ENCODE results near the gene UBL4A. TPM values are rescaled to one million over a fixed set of nuclear protein-coding genes. Genes with fewer than 3 reads are reported as not detected.

Gene UBL4A
- total RNA-seq, 1 donor from 2014 or later = 29.2 TPM

- Mint-ChIP-seq H3K36me3 (no peaks in the 10 kb centered on the region), H3K4me1 (no peaks in the 10 kb centered on the region), H3K9me3 (peaks cover 5% of the 10 kb centered on the region), H3K4me3 (no peak overlapping the region), H3K27ac (no peak overlapping the region), H3K27me3 (ENCODE audit: low read depth) (no peaks in the 10 kb centered on the region)
- no peak for TF ChIP-seq CTCF (IDR thresholded peaks at IDR 0.05; ENCODE audit: unreplicated experiment)
- no peak for DNase-seq (ENCODE audit: low spot score in 2 of 2, unreplicated experiment in 2 of 2)
Measured at GRCh38 chrX:154495472-154495922, 9.1 kb upstream of the UBL4A start.

- H3K36me3 Mint-ChIP-seq = no peaks in the 10 kb centered on the region
- no peak for TF ChIP-seq CTCF (IDR thresholded peaks at IDR 0.05; ENCODE audit: unreplicated experiment)
- no peak overlapping the region for H3K4me3 Mint-ChIP-seq
- peaks cover 5% of the 10 kb centered on the region for H3K9me3 Mint-ChIP-seq
- peaks cover 1% of the 10 kb centered on the region for H3K4me1 Mint-ChIP-seq
- no peaks in the 10 kb centered on the region for H3K27me3 Mint-ChIP-seq (ENCODE audit: low read depth)
- H3K27ac Mint-ChIP-seq = no peak overlapping the region
- no peak for DNase-seq (ENCODE audit: low spot score in 2 of 2, unreplicated experiment in 2 of 2)
Measured at GRCh38 chrX:154494715-154495114, 8.3 kb upstream of the UBL4A start.

GRCh38 chrX:154490414-154491083 lies 4.1 kb upstream of the UBL4A start, which contains the start of gene SLC10A3:
SLC10A3 (minus strand) TSS chrX:154490629; CDS start chrX:154488940, 1,689 bp downstream.
- peak; percentile 82 to 86 for DNase-seq (ENCODE audit: low spot score in 2 of 2, unreplicated experiment in 2 of 2)
- peak within 1 kb of the TSS; percentile 84 for H3K4me3 Mint-ChIP-seq
- no peak for TF ChIP-seq CTCF (IDR thresholded peaks at IDR 0.05; ENCODE audit: unreplicated experiment)
- peaks cover 6% of the 10 kb centered on the region for H3K36me3 Mint-ChIP-seq
- no peaks in the 10 kb centered on the region for H3K9me3 Mint-ChIP-seq
- H3K27ac Mint-ChIP-seq = peak within 1 kb of the TSS; percentile 97
- peaks cover 12% of the 10 kb centered on the region for H3K4me1 Mint-ChIP-seq
- H3K27me3 Mint-ChIP-seq (ENCODE audit: low read depth) = no peaks in the 10 kb centered on the region

- no peak for DNase-seq (ENCODE audit: low spot score in 2 of 2, unreplicated experiment in 2 of 2)
- no peaks in the 10 kb centered on the region for H3K27me3 Mint-ChIP-seq (ENCODE audit: low read depth)
- no peaks in the 10 kb centered on the region for H3K9me3 Mint-ChIP-seq
- peaks cover 12% of the 10 kb centered on the region for H3K4me1 Mint-ChIP-seq
- H3K4me3 Mint-ChIP-seq = peak overlapping the region; percentile 80
- TF ChIP-seq CTCF (IDR thresholded peaks at IDR 0.05; ENCODE audit: unreplicated experiment) = no peak
- peaks cover 6% of the 10 kb centered on the region for H3K36me3 Mint-ChIP-seq
- peak overlapping the region; percentile 94 for H3K27ac Mint-ChIP-seq
Measured at GRCh38 chrX:154490021-154490413, 3.6 kb upstream of the UBL4A start.

GRCh38 chrX:154489182-154489581 lies 2.8 kb upstream of the UBL4A start:
- no peaks in the 10 kb centered on the region for H3K9me3 Mint-ChIP-seq
- H3K36me3 Mint-ChIP-seq = peaks cover 6% of the 10 kb centered on the region
- H3K27ac Mint-ChIP-seq = peak overlapping the region; percentile 94
- no peak for TF ChIP-seq CTCF (IDR thresholded peaks at IDR 0.05; ENCODE audit: unreplicated experiment)
- DNase-seq (ENCODE audit: low spot score in 2 of 2, unreplicated experiment in 2 of 2) = no peak
- peaks cover 12% of the 10 kb centered on the region for H3K4me1 Mint-ChIP-seq
- H3K27me3 Mint-ChIP-seq (ENCODE audit: low read depth) = no peaks in the 10 kb centered on the region
- H3K4me3 Mint-ChIP-seq = peak overlapping the region; percentile 80

Data from mesothelial cell of epicardium (in vitro differentiated cells).